ENCODE data around the gene SMYD4. TPM values are rescaled to one million over a fixed set of nuclear protein-coding genes. Genes with fewer than 3 reads are reported as not detected.

Gene SMYD4
- total and polyA plus RNA-seq, 9 of the 15 experiments (the other 6 are each of a cell fraction or from before 2014, with no cell fraction given), result 1.3 to 10.2 (median 6.7) TPM

- Histone ChIP-seq H3K9ac (ENCODE audit: insufficient read depth in 1 of 2, low read depth in 2 of 2, low read length in 2 of 2) (no peak overlapping the region), H3K9me1 (ENCODE audit: control insufficient read depth, insufficient read depth, low read length) (no peaks in the 10 kb centered on the region), H3K4me3 (no peak overlapping the region), H3K79me2 (ENCODE audit: control insufficient read depth, insufficient read depth, low read length) (peaks cover 65% of the 10 kb centered on the region), H4K20me1 (replicated peaks; ENCODE audit: control insufficient read depth, insufficient read depth, low read length) (no peaks in the 10 kb centered on the region), H2AFZ (ENCODE audit: low read depth, low read length) (no peak overlapping the region), H3K27ac (ENCODE audit: extremely low read depth, low read depth, low read length) (no peak overlapping the region), H3K36me3 (ENCODE audit: control insufficient read depth, insufficient read depth, low read length) (peaks cover 27% of the 10 kb centered on the region; the same call in 1 of the 3 replicates), H3K4me2 (ENCODE audit: insufficient read depth, low read length) (no peak overlapping the region), H3K4me1 (replicated peaks in 1 of 2; ENCODE audit: control insufficient read depth in 2 of 2, insufficient read depth in 2 of 2, low read length in 2 of 2) (peaks cover 4 to 5% of the 10 kb centered on the region in 2 experiments; a peak in 3 of 5 replicates), H3K27me3 (ENCODE audit: control insufficient read depth in 2 of 2, insufficient read depth in 2 of 2, low read length in 2 of 2) (no peaks in the 10 kb centered on the region), H3K9me3 (replicated peaks; ENCODE audit: control insufficient read depth, insufficient read depth, low read depth, low read length) (no peaks in the 10 kb centered on the region)
- CTCF ChIA-PET (ENCODE audit: low intra/inter-chr PET ratio), result no interaction called here
- TF ChIP-seq ZNF324 (CRISPR knock-in tag; IDR thresholded peaks at IDR 0.05), result no peak
- TF ChIP-seq CREB1 (IDR thresholded peaks at IDR 0.05), result no peak
- TF ChIP-seq CREB1 (CRISPR knock-in tag; IDR thresholded peaks at IDR 0.05), result no peak
- no peak for TF ChIP-seq RBM15 (IDR thresholded peaks at IDR 0.05; ENCODE audit: insufficient read depth, low read length)
- TF ChIP-seq ILF3 (IDR thresholded peaks at IDR 0.05; ENCODE audit: borderline replicate concordance), result no peak
- no peak for TF ChIP-seq ZNF561 (CRISPR knock-in tag; conservative IDR thresholded peaks at IDR 0.05)
- TF ChIP-seq RAD21 (CRISPR knock-in tag; conservative IDR thresholded peaks at IDR 0.05 in 1 of 2, IDR thresholded peaks at IDR 0.05 in 1 of 2), result no peak
- TF ChIP-seq ZNF347 (CRISPR knock-in tag; IDR thresholded peaks at IDR 0.05; ENCODE audit: low read depth), result no peak
- no peak for TF ChIP-seq RFX7 (CRISPR knock-in tag; IDR thresholded peaks at IDR 0.05)
- no peak for TF ChIP-seq XRCC3 (IDR thresholded peaks at IDR 0.05)
- intact Hi-C loops (cut with micrococcal nuclease) (no loop called here), in situ Hi-C loops (cut with MboI) (no loop called here)
- no peak for DNase-seq (ENCODE audit: extremely low read depth in 1 of 4, low spot score in 3 of 4)
- WGBS (ENCODE audit: insufficient coverage, low coverage, missing lambda C conversion rate), result 69% methylated on average over 10 of the region's 12 CpGs
- FAIRE-seq, result no peak
- no TSS peak for BruUV-seq (replicated peaks)
- POLR2A ChIA-PET, result interaction anchor here (0.6 kb wide), 1 partner anchor 159 kb away, joined by 3 read pairs; no protein-coding TSS in a partner anchor
- ATAC-seq, result no peak
Measured at GRCh38 chr17:1834380-1835149, 4.9 kb upstream of the SMYD4 start.

Data from K562 (cell line).